GM23338 (cell line): ENCODE results near the gene SH3RF3.

Experiments used
- CREB1 ChIP-seq: fragments of 250-450 bp; sonication (Bioruptor Pico); IDR thresholded peaks from 2 replicates; pipeline ENCODE4 v1.5.0; 2020; ENCODE audit warnings: low read depth, mild to moderate bottlenecking, moderate library complexity
- EZH2 ChIP-seq: fragments of 200-600 bp; sonication (generic); IDR thresholded peaks from one replicate; pipeline ENCODE4 v1.8.0; 2017; ENCODE audit warnings: antibody characterized with exemption, mild to moderate bottlenecking, low read depth; ENCODE audit not compliant: unreplicated experiment
- POLR2AphosphoS5 ChIP-seq: IDR thresholded peaks from 2 replicates; pipeline ENCODE4 v1.6.1; 2016; ENCODE audit warnings: antibody characterized with exemption, low read depth
- STAT1 ChIP-seq: IDR thresholded peaks from one replicate; pipeline ENCODE4 v1.6.1; 2016; ENCODE audit warnings: antibody characterized with exemption; ENCODE audit not compliant: unreplicated experiment
- ZNF114 ChIP-seq: fragments of 250-450 bp; sonication (Bioruptor Pico); IDR thresholded peaks from 2 replicates; pipeline ENCODE4 v1.5.0; 2020; ENCODE audit warnings: mild to moderate bottlenecking, moderate library complexity
- TF ChIP-seq, protein P1 (sequence below), 2 experiments: fragments of 200-600 bp in 1 of 2; sonication (generic) in 1 of 2; conservative IDR thresholded peaks; 2 replicates each; pipeline versions ENCODE4 v1.5.1 to v1.6.1; 2016 to 2017; ENCODE audit warnings: antibody characterized with exemption in 2 of 2, low read depth in 2 of 2, mild to moderate bottlenecking in 2 of 2, moderate library complexity in 1 of 2
- TF ChIP-seq, protein P2 (sequence below): IDR thresholded peaks from one replicate; pipeline ENCODE4 v1.6.1; 2018; ENCODE audit warnings: antibody characterized with exemption; ENCODE audit not compliant: unreplicated experiment

DNA sequence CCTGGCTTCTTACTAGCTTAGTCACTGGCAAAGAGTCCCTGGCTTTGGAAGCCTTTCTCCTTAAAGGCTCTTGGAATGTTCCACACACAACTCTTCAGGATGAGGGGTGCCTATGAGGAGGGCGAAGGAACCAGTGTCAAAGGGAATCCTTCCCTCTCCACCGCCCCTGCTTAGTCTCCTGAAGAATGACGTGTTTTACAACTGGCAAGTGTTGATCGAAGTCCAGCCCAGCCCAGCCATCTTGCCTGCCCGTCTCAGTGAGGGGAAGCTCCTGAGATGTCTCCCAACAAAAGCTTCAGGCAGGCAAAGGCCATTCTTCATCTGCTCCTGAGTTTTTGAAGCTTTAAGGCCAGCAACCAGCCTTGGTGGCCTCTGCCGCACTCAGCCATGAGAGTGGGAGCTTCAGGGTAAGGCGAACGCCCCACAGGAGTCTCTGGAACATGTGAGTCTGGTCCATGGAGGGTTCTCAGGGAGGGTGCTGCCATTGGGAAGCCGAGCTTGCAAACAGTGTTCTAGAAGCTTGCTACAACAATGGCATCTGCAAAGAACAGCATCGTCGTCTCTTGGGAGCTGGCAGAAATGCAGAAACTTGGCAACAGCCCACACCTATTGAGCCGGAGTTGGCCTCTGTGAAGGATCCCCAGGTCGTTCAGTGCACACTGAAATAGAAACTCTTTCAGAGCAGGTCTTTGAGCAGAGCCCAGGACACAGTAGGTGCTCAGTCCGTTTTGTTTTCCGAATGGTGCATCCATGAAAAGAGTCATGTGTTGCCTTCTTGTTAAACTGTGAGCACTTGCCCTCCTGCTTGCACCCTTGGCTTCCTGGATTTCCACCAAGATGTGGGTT lies 264.0 kb downstream of the SH3RF3 start:
- TF ChIP-seq, protein P1, sequence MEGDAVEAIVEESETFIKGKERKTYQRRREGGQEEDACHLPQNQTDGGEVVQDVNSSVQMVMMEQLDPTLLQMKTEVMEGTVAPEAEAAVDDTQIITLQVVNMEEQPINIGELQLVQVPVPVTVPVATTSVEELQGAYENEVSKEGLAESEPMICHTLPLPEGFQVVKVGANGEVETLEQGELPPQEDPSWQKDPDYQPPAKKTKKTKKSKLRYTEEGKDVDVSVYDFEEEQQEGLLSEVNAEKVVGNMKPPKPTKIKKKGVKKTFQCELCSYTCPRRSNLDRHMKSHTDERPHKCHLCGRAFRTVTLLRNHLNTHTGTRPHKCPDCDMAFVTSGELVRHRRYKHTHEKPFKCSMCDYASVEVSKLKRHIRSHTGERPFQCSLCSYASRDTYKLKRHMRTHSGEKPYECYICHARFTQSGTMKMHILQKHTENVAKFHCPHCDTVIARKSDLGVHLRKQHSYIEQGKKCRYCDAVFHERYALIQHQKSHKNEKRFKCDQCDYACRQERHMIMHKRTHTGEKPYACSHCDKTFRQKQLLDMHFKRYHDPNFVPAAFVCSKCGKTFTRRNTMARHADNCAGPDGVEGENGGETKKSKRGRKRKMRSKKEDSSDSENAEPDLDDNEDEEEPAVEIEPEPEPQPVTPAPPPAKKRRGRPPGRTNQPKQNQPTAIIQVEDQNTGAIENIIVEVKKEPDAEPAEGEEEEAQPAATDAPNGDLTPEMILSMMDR (conservative IDR thresholded peaks at IDR 0.05; ENCODE audit: low read depth in 2 of 2), result no peak
- TF ChIP-seq EZH2 (no peak), CREB1 (CRISPR knock-in tag) (no peak), POLR2AphosphoS5 (no peak), STAT1 (no peak), ZNF114 (no peak)
- TF ChIP-seq, protein P2, sequence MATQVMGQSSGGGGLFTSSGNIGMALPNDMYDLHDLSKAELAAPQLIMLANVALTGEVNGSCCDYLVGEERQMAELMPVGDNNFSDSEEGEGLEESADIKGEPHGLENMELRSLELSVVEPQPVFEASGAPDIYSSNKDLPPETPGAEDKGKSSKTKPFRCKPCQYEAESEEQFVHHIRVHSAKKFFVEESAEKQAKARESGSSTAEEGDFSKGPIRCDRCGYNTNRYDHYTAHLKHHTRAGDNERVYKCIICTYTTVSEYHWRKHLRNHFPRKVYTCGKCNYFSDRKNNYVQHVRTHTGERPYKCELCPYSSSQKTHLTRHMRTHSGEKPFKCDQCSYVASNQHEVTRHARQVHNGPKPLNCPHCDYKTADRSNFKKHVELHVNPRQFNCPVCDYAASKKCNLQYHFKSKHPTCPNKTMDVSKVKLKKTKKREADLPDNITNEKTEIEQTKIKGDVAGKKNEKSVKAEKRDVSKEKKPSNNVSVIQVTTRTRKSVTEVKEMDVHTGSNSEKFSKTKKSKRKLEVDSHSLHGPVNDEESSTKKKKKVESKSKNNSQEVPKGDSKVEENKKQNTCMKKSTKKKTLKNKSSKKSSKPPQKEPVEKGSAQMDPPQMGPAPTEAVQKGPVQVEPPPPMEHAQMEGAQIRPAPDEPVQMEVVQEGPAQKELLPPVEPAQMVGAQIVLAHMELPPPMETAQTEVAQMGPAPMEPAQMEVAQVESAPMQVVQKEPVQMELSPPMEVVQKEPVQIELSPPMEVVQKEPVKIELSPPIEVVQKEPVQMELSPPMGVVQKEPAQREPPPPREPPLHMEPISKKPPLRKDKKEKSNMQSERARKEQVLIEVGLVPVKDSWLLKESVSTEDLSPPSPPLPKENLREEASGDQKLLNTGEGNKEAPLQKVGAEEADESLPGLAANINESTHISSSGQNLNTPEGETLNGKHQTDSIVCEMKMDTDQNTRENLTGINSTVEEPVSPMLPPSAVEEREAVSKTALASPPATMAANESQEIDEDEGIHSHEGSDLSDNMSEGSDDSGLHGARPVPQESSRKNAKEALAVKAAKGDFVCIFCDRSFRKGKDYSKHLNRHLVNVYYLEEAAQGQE, result no peak
